ENCODE data around the gene UGP2. TPM values are rescaled to one million over a fixed set of nuclear protein-coding genes. Genes with fewer than 3 reads are reported as not detected.
"Not testable (repeated sequence)": the region's sequence is repeated elsewhere in the genome, so short reads cannot be mapped to it uniquely, and the experiment has no call there.

The UGP2 gene
- total RNA-seq, 4 donors from 2014 or later, result 107 to 361 (median 319) TPM

- DNase-seq (ENCODE audit: low spot score) (no peak), ATAC-seq (ENCODE audit: low FRiP score) (no peak)
- no peak for TF ChIP-seq CTCF (IDR thresholded peaks at IDR 0.05)
Measured at GRCh38 chr2:63903003-63903402, 61.3 kb downstream of the UGP2 start.

GRCh38 chr2:63914311-63914710 lies 72.6 kb downstream of the UGP2 start:
- no peak for TF ChIP-seq CTCF (IDR thresholded peaks at IDR 0.05)
- ATAC-seq (ENCODE audit: low FRiP score) (no peak), DNase-seq (ENCODE audit: low spot score) (no peak)

GRCh38 chr2:63926815-63927214 lies 85.1 kb downstream of the UGP2 start:
- no peak for TF ChIP-seq CTCF (IDR thresholded peaks at IDR 0.05)
- no peak for ATAC-seq (ENCODE audit: low FRiP score)
- no peak for DNase-seq (ENCODE audit: low spot score)

GRCh38 chr2:63932104-63932503 lies 90.4 kb downstream of the UGP2 start:
- not testable (repeated sequence) for ATAC-seq (ENCODE audit: low FRiP score); DNase-seq (ENCODE audit: low spot score)

Small RNA genes lying within 50 kb of the gene (small RNA-seq; reads per million reads assigned to genes)
- not detected for gene RF01293

Other genes with a start within 250 kb of the UGP2 start
- 10 to 100 TPM; 19.8 to 40.5 (median 26.9) TPM for gene VPS54, start 177.5 kb downstream of the UGP2 start, total RNA-seq

All from omental fat pad (tissue), 4 donors.